Neural progenitor cell (in vitro differentiated cells): ENCODE measurements around the gene NFIX. TPM values are rescaled to one million over a fixed set of nuclear protein-coding genes. Genes with fewer than 3 reads are reported as not detected.

Experiments
- DNase-seq: peaks from one replicate; pipeline ENCODE4 v3.0.0-alpha.2; 2016; ENCODE audit warnings: low spot score
- H2AFZ ChIP-seq: fragments of 200-600 bp; sonication (generic); replicated peaks from 2 replicates; pipeline ENCODE4 v1.6.1; 2016; ENCODE audit warnings: antibody characterized with exemption
- H3F3A ChIP-seq: fragments of 200-600 bp; sonication (generic); 2 replicates; pipeline ENCODE4 v1.6.1; 2016; ENCODE audit warnings: antibody characterized with exemption, low read depth
- H3K27ac ChIP-seq: fragments of 200-600 bp; sonication (generic); 2 replicates; pipeline ENCODE4 v1.5.1; 2016; ENCODE audit warnings: mild to moderate bottlenecking
- H3K27me3 ChIP-seq: fragments of 200-600 bp; sonication (generic); 2 replicates; pipeline ENCODE4 v1.6.1; 2016; ENCODE audit warnings: mild to moderate bottlenecking, moderate library complexity
- H3K36me3 ChIP-seq: fragments of 200-600 bp; sonication (generic); 2 replicates; pipeline ENCODE4 v1.5.1; 2016
- H3K4me1 ChIP-seq: fragments of 200-600 bp; sonication (generic); 2 replicates; pipeline ENCODE4 v1.6.1; 2016; ENCODE audit warnings: mixed run types
- H3K4me2 ChIP-seq: fragments of 200-600 bp; sonication (generic); 2 replicates; pipeline ENCODE4 v1.6.1; 2016
- H3K4me3 ChIP-seq: fragments of 200-600 bp; sonication (generic); 2 replicates; pipeline ENCODE4 v1.5.1; 2016
- H3K79me2 ChIP-seq: fragments of 200-600 bp; sonication (generic); 2 replicates; pipeline ENCODE4 v1.6.1; 2016; ENCODE audit warnings: low read depth
- H3K9ac ChIP-seq: fragments of 200-600 bp; sonication (generic); 2 replicates; pipeline ENCODE4 v1.6.1; 2016
- H3K9me3 ChIP-seq: fragments of 200-600 bp; sonication (generic); 2 replicates; pipeline ENCODE4 v1.5.1; 2016; ENCODE audit warnings: low read depth
- H4K20me1 ChIP-seq: fragments of 200-600 bp; sonication (generic); 2 replicates; pipeline ENCODE4 v1.6.1; 2016; ENCODE audit warnings: low read depth
- H3K27ac Mint-ChIP-seq: 3 replicates; pipeline ENCODE4 v1.8.0; 2021; ENCODE audit warnings: mixed read lengths
- H3K27me3 Mint-ChIP-seq: 2 replicates; pipeline ENCODE4 v1.8.0; 2022; ENCODE audit warnings: low read depth, mild to moderate bottlenecking, inconsistent platforms, moderate library complexity, mixed read lengths; ENCODE audit not compliant: insufficient read depth
- H3K36me3 Mint-ChIP-seq: 3 replicates; pipeline ENCODE4 v1.8.0; 2021; ENCODE audit warnings: mixed read lengths
- H3K4me1 Mint-ChIP-seq: 3 replicates; pipeline ENCODE4 v1.8.0; 2021; ENCODE audit warnings: mixed read lengths
- H3K4me3 Mint-ChIP-seq: 3 replicates; pipeline ENCODE4 v1.8.0; 2021; ENCODE audit warnings: mild to moderate bottlenecking, moderate library complexity, mixed read lengths
- H3K9me3 Mint-ChIP-seq: 3 replicates; pipeline ENCODE4 v1.8.0; 2020; ENCODE audit warnings: mixed read lengths
- CTCF ChIP-seq: fragments of 200-600 bp; sonication (generic); IDR thresholded peaks from 2 replicates; pipeline ENCODE4 v1.5.1; 2017; ENCODE audit warnings: antibody characterized with exemption, mild to moderate bottlenecking
- EZH2 ChIP-seq: fragments of 200-600 bp; sonication (generic); IDR thresholded peaks from 2 replicates; pipeline ENCODE4 v1.6.1; 2017; ENCODE audit warnings: antibody characterized with exemption, mild to moderate bottlenecking, moderate library complexity
- EZH2phosphoT487 ChIP-seq: fragments of 200-600 bp; sonication (generic); IDR thresholded peaks from 2 replicates; pipeline ENCODE4 v1.6.1; 2017; ENCODE audit warnings: antibody characterized with exemption
- total RNA-seq: library from RNA; depleted of rRNA; stranded (reverse); fragments of >200 nt; gene quantifications from 2 replicates; pipeline ENCODE4 v1.2.3, GENCODE V29; 2015; ENCODE audit warnings: low replicate concordance

The NFIX gene
- total RNA-seq, 1 donor from 2014 or later = 0.06 TPM

DNA sequence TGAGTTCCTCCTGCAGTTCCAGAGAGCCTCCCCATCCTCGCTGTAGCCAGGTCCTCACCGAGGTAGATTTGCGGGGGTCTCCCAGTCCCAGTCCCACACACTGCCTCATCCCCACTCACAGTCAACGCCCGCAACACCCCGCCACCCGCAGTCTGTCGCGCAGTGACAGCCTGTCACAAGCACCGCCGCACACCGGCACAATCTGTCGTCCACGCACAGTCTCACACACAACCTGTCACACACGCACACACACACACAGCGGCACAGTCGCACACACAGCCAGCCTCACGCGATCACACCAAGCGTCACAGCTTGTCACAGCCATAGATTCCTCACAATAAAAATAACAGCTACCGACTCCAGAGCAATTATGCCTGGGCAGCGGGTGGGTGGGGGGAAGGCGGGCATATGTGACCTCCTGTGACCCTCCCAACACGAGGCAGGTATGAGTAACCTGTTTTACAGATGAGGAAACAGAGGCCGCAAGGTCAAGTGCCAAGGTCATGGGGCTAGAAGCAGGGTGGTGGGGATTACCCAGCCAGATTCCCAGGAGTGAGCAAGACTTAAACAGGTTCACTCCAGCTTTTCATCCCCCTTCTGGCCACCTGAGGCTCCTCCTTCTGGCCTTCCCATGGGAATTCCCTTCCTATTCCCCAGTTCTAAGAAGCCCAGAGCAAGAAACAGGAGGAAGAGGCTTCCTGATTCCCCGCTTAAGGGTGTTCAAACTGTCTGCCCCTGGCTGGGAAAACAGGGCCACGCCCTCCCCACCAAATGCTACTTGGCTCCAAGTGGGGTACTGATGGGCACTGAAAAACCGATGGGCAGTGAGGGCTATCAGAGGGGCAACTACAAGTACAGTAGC lies 13.9 kb downstream of the NFIX start:
- TF ChIP-seq CTCF (no peak), EZH2 (no peak), EZH2phosphoT487 (no peak)
- Histone ChIP-seq H3F3A (peaks cover under 1% of the 10 kb centered on the region), H2AFZ (no peak overlapping the region), H3K27me3 (peaks cover 100% of the 10 kb centered on the region), H3K4me3 (no peak overlapping the region), H3K4me2 (no peak overlapping the region), H3K9me3 (no peaks in the 10 kb centered on the region), H3K4me1 (peaks cover 3% of the 10 kb centered on the region), H3K9ac (no peak overlapping the region), H4K20me1 (peaks cover 68% of the 10 kb centered on the region), H3K79me2 (no peaks in the 10 kb centered on the region), H3K36me3 (no peaks in the 10 kb centered on the region), H3K27ac (no peak overlapping the region)
- Mint-ChIP-seq H3K4me1 (peaks cover 8% of the 10 kb centered on the region), H3K36me3 (no peaks in the 10 kb centered on the region), H3K4me3 (no peak overlapping the region), H3K27ac (no peak overlapping the region), H3K27me3 (peaks cover 79% of the 10 kb centered on the region), H3K9me3 (peaks cover 2% of the 10 kb centered on the region)
- DNase-seq = no peak

- H3K4me1 Mint-ChIP-seq = peaks cover 4% of the 10 kb centered on the region
- peaks cover 100% of the 10 kb centered on the region for H3K27me3 ChIP-seq
- no peak overlapping the region for H3K4me3 ChIP-seq
- H3K27ac Mint-ChIP-seq = no peak overlapping the region
- no peaks in the 10 kb centered on the region for H3K9me3 ChIP-seq
- peaks cover 3% of the 10 kb centered on the region for H3K4me1 ChIP-seq
- peaks cover 80% of the 10 kb centered on the region for H3K27me3 Mint-ChIP-seq
- H3K36me3 Mint-ChIP-seq = no peaks in the 10 kb centered on the region
- TF ChIP-seq EZH2phosphoT487 (peak; percentile 97), CTCF (no peak), EZH2 (peak; percentile 98)
- H3K4me3 Mint-ChIP-seq = no peak overlapping the region
- no peak overlapping the region for H3K27ac ChIP-seq
- no peaks in the 10 kb centered on the region for H3K79me2 ChIP-seq
- H3F3A ChIP-seq = peaks cover 9% of the 10 kb centered on the region
- peaks cover 79% of the 10 kb centered on the region for H4K20me1 ChIP-seq
- DNase-seq = no peak
- H3K9ac ChIP-seq = no peak overlapping the region
- H3K9me3 Mint-ChIP-seq = peaks cover 2% of the 10 kb centered on the region
- H3K4me2 ChIP-seq = peak overlapping the region; percentile 13
- no peak overlapping the region for H2AFZ ChIP-seq
- H3K36me3 ChIP-seq = no peaks in the 10 kb centered on the region
Observed at GRCh38 chr19:13010038-13010991, 15.0 kb downstream of the NFIX start.

DNA sequence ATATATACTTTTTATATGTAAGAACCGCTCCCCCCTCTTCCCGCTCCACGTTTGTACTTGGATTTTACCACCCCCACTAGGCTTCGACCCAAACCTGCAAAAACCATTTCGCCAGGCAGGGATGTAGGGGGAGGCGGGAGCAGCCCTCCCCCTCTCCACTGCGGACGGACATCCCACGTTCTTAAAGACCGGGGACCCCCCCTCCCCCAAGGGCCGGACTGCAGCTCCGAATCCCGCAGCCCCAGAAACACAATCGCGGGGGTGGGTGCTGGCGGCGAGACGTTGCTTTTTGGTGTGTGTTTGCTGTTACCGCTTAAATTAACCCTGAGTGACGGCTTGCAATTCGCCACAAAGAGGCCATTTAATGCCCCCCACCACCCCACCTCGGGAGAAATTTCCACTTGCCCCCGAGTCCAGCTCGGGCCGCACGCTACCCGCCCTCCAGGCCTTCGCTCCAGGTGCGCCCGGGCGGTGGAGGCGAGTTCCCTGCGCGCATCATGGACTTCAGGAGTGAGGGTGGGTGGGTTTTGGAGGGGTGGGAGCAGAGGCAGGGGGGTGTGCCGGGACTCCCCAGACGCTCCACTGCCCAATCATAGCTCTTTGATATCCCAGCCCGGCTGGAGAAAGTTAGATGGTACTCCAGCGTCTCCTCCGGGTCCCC lies 15.8 kb downstream of the NFIX start:
- H3K4me1 Mint-ChIP-seq = peaks cover 4% of the 10 kb centered on the region
- no peak overlapping the region for H3K4me3 Mint-ChIP-seq
- TF ChIP-seq EZH2 (peak; percentile 96), EZH2phosphoT487 (peak; percentile 62), CTCF (no peak)
- DNase-seq = no peak
- no peaks in the 10 kb centered on the region for H3K79me2 ChIP-seq
- no peak overlapping the region for H2AFZ ChIP-seq
- H3K36me3 Mint-ChIP-seq = no peaks in the 10 kb centered on the region
- H3K27me3 Mint-ChIP-seq = peaks cover 80% of the 10 kb centered on the region
- H4K20me1 ChIP-seq = peaks cover 82% of the 10 kb centered on the region
- H3K27ac Mint-ChIP-seq = no peak overlapping the region
- H3K4me2 ChIP-seq = no peak overlapping the region
- H3K4me3 ChIP-seq = no peak overlapping the region
- H3K9me3 Mint-ChIP-seq = peaks cover 2% of the 10 kb centered on the region
- peaks cover 13% of the 10 kb centered on the region for H3F3A ChIP-seq
- H3K4me1 ChIP-seq = peaks cover 3% of the 10 kb centered on the region
- H3K9me3 ChIP-seq = no peaks in the 10 kb centered on the region
- peaks cover 100% of the 10 kb centered on the region for H3K27me3 ChIP-seq
- no peak overlapping the region for H3K9ac ChIP-seq
- H3K36me3 ChIP-seq = no peaks in the 10 kb centered on the region
- H3K27ac ChIP-seq = no peak overlapping the region
